HG03432 (cell line): Measurements from ENCODE around the gene TXLNG.
A peak's percentile ranks its signal among the peaks of the same experiment; 100 is the strongest.

Source experiments
- ATAC-seq: cut with Tn5 transposase; IDR thresholded peaks from one replicate; pipeline ENCODE4 v1.9.1; 2021; ENCODE audit warnings: mild to moderate bottlenecking, moderate library complexity; ENCODE audit not compliant: unreplicated experiment

Gene TXLNG

GRCh38 chrX:16838202-16839066 lies 52.2 kb downstream of the TXLNG start:
- no peak for ATAC-seq

- ATAC-seq: no peak
Observed at GRCh38 chrX:16839219-16839851, 53.1 kb downstream of the TXLNG start.

- no peak for ATAC-seq
Observed at GRCh38 chrX:16839852-16840460, 53.7 kb downstream of the TXLNG start.

GRCh38 chrX:16842684-16843083 lies 56.4 kb downstream of the TXLNG start:
- no peak for ATAC-seq

GRCh38 chrX:16843208-16843909 lies 57.1 kb downstream of the TXLNG start:
- ATAC-seq: no peak

- ATAC-seq: no peak
Observed at GRCh38 chrX:16845686-16846085, 59.4 kb downstream of the TXLNG start.

GRCh38 chrX:16848541-16848940 lies 62.3 kb downstream of the TXLNG start:
- no peak for ATAC-seq

GRCh38 chrX:16851421-16851820 lies 65.2 kb downstream of the TXLNG start:
- no peak for ATAC-seq

GRCh38 chrX:16851827-16852226 lies 65.6 kb downstream of the TXLNG start:
- no peak for ATAC-seq

- ATAC-seq: no peak
Observed at GRCh38 chrX:16852617-16853179, 66.4 kb downstream of the TXLNG start.

- ATAC-seq: no peak
Observed at GRCh38 chrX:16853537-16853936, 67.3 kb downstream of the TXLNG start.

- no peak for ATAC-seq
Observed at GRCh38 chrX:16855363-16856075, 69.3 kb downstream of the TXLNG start.

GRCh38 chrX:16856076-16856404 lies 69.8 kb downstream of the TXLNG start:
- ATAC-seq: peak; percentile 66

GRCh38 chrX:16856744-16857143 lies 70.5 kb downstream of the TXLNG start:
- ATAC-seq: no peak

- ATAC-seq: no peak
Observed at GRCh38 chrX:16862829-16863228, 76.6 kb downstream of the TXLNG start.

- ATAC-seq: no peak
Observed at GRCh38 chrX:16867947-16868346, 81.7 kb downstream of the TXLNG start.

- no peak for ATAC-seq
Observed at GRCh38 chrX:16868920-16869319, 82.7 kb downstream of the TXLNG start.

GRCh38 chrX:16869393-16870094 lies 83.3 kb downstream of the TXLNG start:
- ATAC-seq: peak; percentile 56

GRCh38 chrX:16870095-16870861 lies 84.0 kb downstream of the TXLNG start, which contains the start of gene RBBP7:
Gene RBBP7 (minus strand): TSS chrX:16870362. CDS start chrX:16870053, 309 bp downstream.
- ATAC-seq: peak; percentile 87
